Esophagus (tissue), 2 donors: ENCODE results near the gene ARMC9. TPM values are rescaled to one million over a fixed set of nuclear protein-coding genes. Genes with fewer than 3 reads are reported as not detected.
"Not testable (repeated sequence)": the region's sequence is repeated elsewhere in the genome, so short reads cannot be mapped to it uniquely, and the experiment has no call there.

Experiments used
- H3K27ac ChIP-seq, 2 donors: one replicate each; pipeline ENCODE4 v1.5.1; 2013; ENCODE audit warnings: low read depth in 2 of 2, mild to moderate bottlenecking in 2 of 2, inconsistent platforms in 1 of 2, low read length in 1 of 2, moderate library complexity in 1 of 2
- H3K27me3 ChIP-seq, 2 donors: one replicate each; pipeline ENCODE4 v1.6.1; 2013; ENCODE audit warnings: low read length in 2 of 2, control low read depth in 1 of 2, mild to moderate bottlenecking in 1 of 2; ENCODE audit not compliant: insufficient read depth in 2 of 2, control insufficient read depth in 1 of 2
- H3K36me3 ChIP-seq, 2 donors: one replicate each; pipeline ENCODE4 v1.6.1; 2013; ENCODE audit warnings: low read length in 1 of 2; ENCODE audit not compliant: control insufficient read depth in 2 of 2, insufficient read depth in 2 of 2
- H3K4me1 ChIP-seq, 2 donors: one replicate each; pipeline ENCODE4 v1.6.1; 2013; ENCODE audit warnings: low read length in 1 of 2; ENCODE audit not compliant: control insufficient read depth in 2 of 2, insufficient read depth in 2 of 2
- H3K4me3 ChIP-seq, 2 donors: one replicate each; pipeline ENCODE4 v1.5.1; 2013; ENCODE audit warnings: low read length in 2 of 2, mild to moderate bottlenecking in 2 of 2, low read depth in 1 of 2, moderate library complexity in 1 of 2
- H3K9me3 ChIP-seq, 2 donors: one replicate each; pipeline ENCODE4 v1.6.1; 2013; ENCODE audit warnings: mild to moderate bottlenecking in 2 of 2, low read depth in 1 of 2, low read length in 1 of 2, moderate library complexity in 1 of 2; ENCODE audit not compliant: control insufficient read depth in 2 of 2, insufficient read depth in 1 of 2
- WGBS, 2 donors: extraction: QIAGEN DNeasy Blood & Tissue Kit; methylation state at CpG; one replicate each; pipeline ENCODE4 v1.1.7; 2013; 5-methylcytosine and 5-hydroxymethylcytosine counted together
- polyA plus RNA-seq, 2 donors: library from polyadenylated mRNA; stranded (reverse); fragments of 200-250 nt; gene quantifications; one replicate each; pipeline ENCODE4 v1.2.3, GENCODE V29; 2013
- donor health status: healthy with polysubstance abuse.
- donor health status: Bipolar disorder and iron deficiency.

The ARMC9 gene
- polyA plus RNA-seq, 2 donors: 2.9 to 3.6 TPM

- Histone ChIP-seq H3K9me3 (no peaks in the 10 kb centered on the region), H3K27me3 (no peaks in the 10 kb centered on the region), H3K36me3 (no peaks in the 10 kb centered on the region), H3K4me3 (no peak overlapping the region), H3K4me1 (no peaks in the 10 kb centered on the region), H3K27ac (no peak overlapping the region)
- WGBS, 2 donors: 81 to 90% methylated on average over 5 of the region's 5 CpGs
Observed at GRCh38 chr2:231250146-231250545, 51.7 kb downstream of the ARMC9 start.

- H3K9me3 ChIP-seq: no peaks in the 10 kb centered on the region
- H3K4me1 ChIP-seq: no peaks in the 10 kb centered on the region
- H3K27me3 ChIP-seq: no peaks in the 10 kb centered on the region
- WGBS, 2 donors: 81 to 88% methylated on average over 3 of the region's 3 CpGs
- no peak overlapping the region for H3K4me3 ChIP-seq
- no peaks in the 10 kb centered on the region for H3K36me3 ChIP-seq
- H3K27ac ChIP-seq: no peak overlapping the region
Observed at GRCh38 chr2:231250698-231251097, 52.3 kb downstream of the ARMC9 start.

DNA sequence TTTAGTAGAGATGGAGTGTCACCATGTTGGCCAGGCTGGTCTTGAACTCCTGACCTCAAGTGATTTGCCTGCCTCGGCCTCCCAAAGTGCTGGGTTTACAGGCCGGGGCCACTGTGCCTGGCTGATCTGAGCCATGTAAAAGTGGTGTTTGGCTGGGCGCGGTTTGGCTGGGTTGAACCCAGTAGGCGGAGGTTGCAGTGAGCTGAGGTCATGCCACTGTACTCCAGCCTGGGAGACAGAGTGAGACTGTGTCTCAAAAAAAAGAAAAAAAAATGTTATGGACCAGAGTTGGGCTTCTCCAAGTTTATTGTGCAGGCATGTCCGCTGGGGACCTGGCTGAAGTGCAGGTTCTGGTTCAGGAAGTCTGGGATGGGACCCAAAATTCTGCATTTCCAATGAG lies 54.9 kb downstream of the ARMC9 start:
- H3K27ac ChIP-seq, H3K36me3 ChIP-seq, H3K4me1 ChIP-seq, H3K4me3 ChIP-seq, H3K9me3 ChIP-seq, H3K27me3 ChIP-seq: not testable (repeated sequence)
- WGBS, 2 donors: 84 to 86% methylated on average over 6 of the region's 6 CpGs

- no peaks in the 10 kb centered on the region for H3K4me1 ChIP-seq
- 82 to 85% methylated on average over 6 of the region's 6 CpGs for WGBS, 2 donors
Observed at GRCh38 chr2:231256494-231256893, 58.1 kb downstream of the ARMC9 start.

DNA sequence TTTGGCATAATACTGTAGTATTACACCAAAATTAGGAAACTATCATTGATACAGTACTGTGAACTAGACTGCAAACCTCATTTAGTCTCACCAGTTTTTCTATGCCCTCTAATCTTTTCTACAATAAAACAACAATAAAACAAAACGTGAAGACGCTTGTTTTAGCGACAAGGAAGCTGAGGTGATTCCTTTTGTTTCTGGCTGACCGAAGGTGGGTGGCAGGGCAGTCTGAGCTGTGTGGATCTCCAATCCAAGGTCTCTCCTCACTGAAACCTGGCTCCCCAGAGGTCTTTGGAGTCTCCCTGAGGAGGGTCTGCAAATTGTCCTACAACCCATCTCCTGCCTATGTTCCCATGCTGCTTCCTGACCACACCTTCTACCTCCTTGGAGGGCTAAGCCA lies 59.3 kb downstream of the ARMC9 start:
- Histone ChIP-seq H3K36me3 (peaks cover 3 to 5% of the 10 kb centered on the region in 2 donors), H3K9me3 (no peaks in the 10 kb centered on the region), H3K27me3 (no peaks in the 10 kb centered on the region), H3K4me1 (no peaks in the 10 kb centered on the region), H3K4me3 (no peak overlapping the region), H3K27ac (no peak overlapping the region)
- WGBS, 2 donors: 74 to 88% methylated on average over 4 of the region's 4 CpGs

More at GRCh38 chr2:231256494-231256893, 58.1 kb downstream of the ARMC9 start:
- no peak overlapping the region for H3K4me3 ChIP-seq
- H3K9me3 ChIP-seq: no peaks in the 10 kb centered on the region
- H3K36me3 ChIP-seq: peaks cover 3 to 5% of the 10 kb centered on the region in 2 donors
- H3K27ac ChIP-seq: no peak overlapping the region
- no peaks in the 10 kb centered on the region for H3K27me3 ChIP-seq

- no peaks in the 10 kb centered on the region for H3K9me3 ChIP-seq
- H3K4me1 ChIP-seq: no peaks in the 10 kb centered on the region
- no peaks in the 10 kb centered on the region for H3K27me3 ChIP-seq
- H3K36me3 ChIP-seq: peaks cover 5% of the 10 kb centered on the region in 2 donors
- H3K27ac ChIP-seq: no peak overlapping the region
- no peak overlapping the region for H3K4me3 ChIP-seq
- WGBS, 2 donors: 85 to 92% methylated on average over 4 of the region's 4 CpGs
Observed at GRCh38 chr2:231258701-231259100, 60.3 kb downstream of the ARMC9 start.

DNA sequence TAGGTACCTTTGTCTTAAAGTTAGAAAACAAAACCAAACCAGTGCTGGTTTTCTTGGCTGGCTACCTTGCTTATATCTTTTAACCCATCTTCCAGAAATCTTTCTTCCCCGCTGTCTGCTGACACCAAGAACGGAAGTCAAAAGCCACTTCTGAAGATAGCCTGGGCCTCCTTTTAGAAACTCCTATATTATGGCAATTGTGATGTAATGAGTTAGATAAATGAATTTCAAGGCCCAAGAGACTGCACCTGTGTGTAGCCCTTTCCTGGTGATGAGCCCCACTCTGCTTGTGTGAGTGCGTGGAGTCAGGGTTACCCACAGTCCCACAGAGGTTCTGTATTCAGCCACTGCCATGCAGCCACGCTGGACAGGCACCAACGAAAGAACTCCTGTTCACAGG lies 60.7 kb downstream of the ARMC9 start:
- Histone ChIP-seq H3K4me1 (no peaks in the 10 kb centered on the region), H3K36me3 (peaks cover 5% of the 10 kb centered on the region in 2 donors), H3K27ac (no peak overlapping the region), H3K9me3 (no peaks in the 10 kb centered on the region), H3K27me3 (no peaks in the 10 kb centered on the region), H3K4me3 (no peak overlapping the region)
- WGBS, 2 donors: 89 to 93% methylated on average over 5 of the region's 5 CpGs

DNA sequence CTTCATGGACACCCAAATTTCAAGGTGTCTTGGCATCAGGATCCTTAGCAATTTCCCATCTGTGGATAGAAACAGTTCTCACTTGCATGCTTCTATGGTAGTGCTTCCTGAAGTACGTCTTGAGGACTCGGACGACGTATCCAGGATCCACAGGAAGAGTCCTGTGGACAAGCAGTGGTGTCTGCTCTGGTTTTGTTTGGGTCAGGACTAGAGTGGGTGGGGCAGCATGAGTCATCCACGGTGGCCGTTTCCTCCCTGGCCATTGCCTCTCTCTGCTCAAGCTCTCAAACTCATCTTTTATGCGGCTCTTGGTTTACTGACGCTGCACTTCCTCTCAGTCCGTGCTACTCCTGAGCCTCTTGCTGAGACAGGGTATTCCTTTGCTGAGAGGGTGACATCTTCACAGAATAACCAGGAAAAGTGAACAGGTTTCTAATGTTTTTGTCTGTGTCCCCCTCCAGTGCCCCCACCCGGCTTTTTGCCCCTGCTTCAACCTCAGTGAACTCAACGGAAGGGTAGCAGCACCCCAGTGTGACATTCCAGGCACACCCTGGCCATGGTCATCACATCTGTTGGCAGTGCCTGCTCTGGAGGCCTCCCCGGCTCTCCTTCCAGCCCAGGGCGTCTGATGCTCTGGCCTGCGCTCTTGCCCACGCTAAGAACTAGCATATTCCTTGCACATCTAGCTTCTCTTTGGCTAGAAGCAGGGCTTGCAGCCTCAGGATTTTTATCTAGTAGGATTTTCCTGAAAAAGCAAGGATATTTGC lies 62.2 kb downstream of the ARMC9 start:
- peaks cover 5% of the 10 kb centered on the region in 2 donors for H3K36me3 ChIP-seq
- H3K4me1 ChIP-seq: no peaks in the 10 kb centered on the region
- no peaks in the 10 kb centered on the region for H3K9me3 ChIP-seq
- H3K27ac ChIP-seq: no peak overlapping the region
- no peak overlapping the region for H3K4me3 ChIP-seq
- no peaks in the 10 kb centered on the region for H3K27me3 ChIP-seq
- WGBS, 2 donors: 83 to 84% methylated on average over 15 of the region's 15 CpGs

DNA sequence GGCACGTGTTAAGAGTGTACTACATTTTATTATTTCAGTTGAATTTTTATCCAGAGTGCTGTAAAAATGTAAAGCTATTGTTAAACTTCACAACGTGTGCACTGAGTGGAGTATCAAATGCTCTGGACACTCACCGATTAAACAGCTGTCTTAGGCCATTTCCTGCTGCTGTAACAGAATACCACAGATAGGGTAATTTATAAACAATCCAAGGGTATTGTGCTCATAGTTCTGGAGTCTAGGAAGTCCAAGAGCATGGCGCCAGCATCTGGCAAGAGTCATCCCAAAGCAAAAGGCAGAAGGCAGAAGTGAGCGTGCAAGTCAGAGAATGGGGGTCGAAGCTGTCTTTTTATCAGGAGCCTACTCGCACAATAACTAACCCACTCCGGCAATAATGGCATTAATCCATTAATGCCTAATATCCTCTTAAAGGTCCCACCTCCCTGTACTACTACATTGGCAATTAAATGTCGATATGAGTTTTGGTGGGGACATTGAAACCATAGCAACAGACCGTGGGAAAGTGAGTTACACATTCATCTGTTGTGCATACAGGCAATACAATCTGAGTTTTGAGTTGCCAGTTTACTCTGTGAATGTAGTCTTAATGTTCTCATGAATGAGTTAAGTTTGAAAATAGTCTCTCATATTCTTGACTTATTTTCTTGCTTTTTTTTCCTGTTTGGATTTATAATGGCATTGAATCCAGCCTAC lies 64.8 kb downstream of the ARMC9 start:
- Histone ChIP-seq H3K4me3 (no peak overlapping the region), H3K9me3 (no peaks in the 10 kb centered on the region), H3K36me3 (peaks cover 0 to 5% of the 10 kb centered on the region in 2 donors), H3K27me3 (no peaks in the 10 kb centered on the region), H3K4me1 (no peaks in the 10 kb centered on the region), H3K27ac (no peak overlapping the region)
- 85 to 89% methylated on average over 10 of the region's 10 CpGs for WGBS, 2 donors
